GM18861 (cell line): ENCODE results near the gene B4GALT5.

Experiments used
- ATAC-seq: cut with Tn5 transposase; IDR thresholded peaks from one replicate; pipeline ENCODE4 v1.9.1; 2021; ENCODE audit not compliant: unreplicated experiment

Gene B4GALT5

GRCh38 chr20:49659056-49659455 is 54.6 kb downstream of the B4GALT5 start:
- no peak for ATAC-seq

- no peak for ATAC-seq
Measured at GRCh38 chr20:49658508-49658907, 55.2 kb downstream of the B4GALT5 start.

DNA sequence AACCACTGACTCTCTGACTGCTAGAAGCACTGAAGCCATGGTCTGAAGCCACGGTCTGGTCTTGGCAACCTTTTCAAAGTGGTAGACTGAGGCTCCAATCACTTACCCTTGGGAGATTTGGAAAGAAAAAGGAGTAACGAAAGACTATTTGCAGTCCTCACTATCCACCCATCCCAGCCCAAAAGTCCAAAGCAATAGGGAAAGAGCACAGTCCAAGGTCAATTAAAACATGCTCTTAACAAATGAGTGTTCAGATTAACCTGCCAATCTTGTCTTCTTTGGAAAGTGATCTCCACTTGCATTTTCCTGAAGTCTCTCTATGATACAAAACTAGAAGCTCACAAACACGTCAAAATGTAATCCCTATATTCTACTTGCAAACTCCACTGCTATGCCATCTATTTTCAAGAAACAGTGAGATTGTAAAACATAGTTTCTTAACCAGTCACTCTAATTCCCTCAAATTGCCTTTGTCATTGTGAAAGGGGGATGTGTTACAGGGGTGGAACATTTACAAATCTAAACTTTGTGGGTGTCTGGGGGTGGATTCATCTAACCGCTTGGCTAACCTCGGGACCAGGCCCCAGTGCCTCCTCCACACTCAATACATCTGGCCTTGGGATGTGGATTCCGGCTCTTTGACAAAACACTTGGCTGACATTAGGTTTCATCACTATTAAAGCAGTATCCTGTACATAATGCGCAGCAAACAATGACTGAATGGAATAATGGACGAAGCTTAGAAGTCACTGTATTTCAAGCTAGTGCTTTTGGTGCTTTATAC is 56.4 kb downstream of the B4GALT5 start:
- no peak for ATAC-seq

GRCh38 chr20:49656304-49656703 is 57.4 kb downstream of the B4GALT5 start:
- no peak for ATAC-seq

DNA sequence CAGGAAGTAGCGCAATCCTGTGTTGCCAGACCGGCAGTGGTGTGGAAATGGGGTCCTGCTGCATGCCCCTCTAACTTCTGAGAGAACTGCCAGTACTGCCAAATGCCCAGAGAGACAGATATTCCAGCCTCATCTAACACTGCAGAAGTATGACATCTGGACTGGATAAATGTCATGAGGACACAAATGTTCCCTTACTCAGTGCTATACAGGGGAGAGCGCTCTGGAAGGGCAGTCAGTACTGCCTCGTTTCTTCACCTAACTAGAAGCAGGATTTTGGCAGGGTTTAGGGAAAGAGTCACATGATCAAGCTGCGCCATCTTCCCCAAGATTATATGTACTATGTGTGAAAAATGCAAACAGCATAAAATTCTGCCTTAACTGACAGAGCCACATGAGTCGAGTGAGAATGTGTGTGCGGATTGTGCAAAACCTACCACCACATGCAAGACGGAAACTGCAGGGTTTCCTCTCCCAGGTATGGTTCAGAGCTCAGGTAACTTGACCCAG is 59.7 kb downstream of the B4GALT5 start:
- ATAC-seq: no peak

GRCh38 chr20:49649672-49650071 is 64.0 kb downstream of the B4GALT5 start:
- no peak for ATAC-seq

- no peak for ATAC-seq
Measured at GRCh38 chr20:49647550-49647949, 66.1 kb downstream of the B4GALT5 start.

- ATAC-seq: no peak
Measured at GRCh38 chr20:49646528-49646927, 67.2 kb downstream of the B4GALT5 start.

- ATAC-seq: no peak
Measured at GRCh38 chr20:49646126-49646525, 67.6 kb downstream of the B4GALT5 start.

- no peak for ATAC-seq
Measured at GRCh38 chr20:49644980-49645565, 68.6 kb downstream of the B4GALT5 start.

- ATAC-seq: no peak
Measured at GRCh38 chr20:49642816-49643215, 70.9 kb downstream of the B4GALT5 start.

DNA sequence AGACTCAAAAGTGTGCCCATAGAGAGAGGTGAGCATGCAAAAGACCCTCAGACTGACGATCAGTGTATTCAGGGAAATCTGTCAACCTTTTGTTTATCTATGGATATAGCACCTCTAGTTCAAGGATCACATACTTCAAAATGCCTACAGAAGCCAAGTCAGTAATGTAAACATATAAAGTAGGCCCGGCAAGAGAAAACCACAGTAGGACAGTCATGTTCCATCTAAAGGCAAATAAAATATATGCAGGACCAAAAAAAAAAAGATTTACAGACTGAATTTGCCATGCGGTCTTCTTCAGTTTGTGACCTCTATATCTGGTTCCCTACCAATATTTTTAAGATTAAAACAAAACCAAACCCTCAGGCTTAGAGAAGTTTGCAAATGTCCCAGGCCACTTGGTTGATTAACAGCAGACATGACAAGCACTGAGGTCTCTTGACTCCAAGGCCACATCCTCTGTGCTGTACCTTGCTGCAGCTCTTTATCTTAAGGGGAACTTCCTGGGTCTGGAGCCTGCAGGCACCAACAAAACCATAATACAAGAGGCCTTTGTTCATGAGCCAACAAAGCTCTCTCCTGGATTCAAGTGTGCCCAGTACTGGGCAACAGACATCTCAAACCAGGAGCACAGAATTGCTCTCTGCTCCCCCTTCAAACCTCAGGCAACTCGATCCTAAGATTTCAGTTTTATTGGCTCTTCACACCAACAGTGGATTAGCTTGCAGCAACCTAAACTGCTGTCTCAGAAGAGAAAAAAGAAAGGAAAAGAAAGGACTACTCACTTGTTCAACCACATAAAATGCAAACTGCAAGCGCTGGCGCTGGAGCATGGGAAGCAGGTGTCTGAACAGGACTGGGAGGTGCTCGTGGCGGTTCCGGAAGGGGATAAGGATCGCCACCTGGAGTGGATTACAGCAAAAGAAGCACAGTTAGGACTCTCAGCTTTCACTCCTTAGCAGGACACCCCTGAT is 71.7 kb downstream of the B4GALT5 start:
- ATAC-seq: no peak

- no peak for ATAC-seq
Measured at GRCh38 chr20:49637046-49637637, 76.5 kb downstream of the B4GALT5 start.

DNA sequence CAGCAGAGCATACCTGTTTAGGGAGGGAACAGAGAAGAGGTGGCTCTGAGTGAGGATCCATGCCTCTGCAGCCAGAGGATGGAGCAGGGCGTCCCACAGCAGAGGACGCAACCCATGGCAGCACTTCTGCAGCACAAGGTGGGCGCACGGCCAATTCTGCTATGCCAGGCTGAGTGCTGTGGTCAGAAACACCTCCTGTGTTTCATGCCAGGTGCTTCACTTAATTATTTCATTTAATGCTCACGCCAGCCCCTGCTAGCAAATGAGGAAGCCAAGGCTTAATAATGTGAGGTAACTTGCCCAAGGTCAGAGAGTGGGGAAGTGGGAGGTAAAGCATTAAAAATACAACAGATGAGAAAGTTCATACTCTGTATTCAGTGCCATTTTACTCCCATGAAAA is 77.2 kb downstream of the B4GALT5 start:
- no peak for ATAC-seq

DNA sequence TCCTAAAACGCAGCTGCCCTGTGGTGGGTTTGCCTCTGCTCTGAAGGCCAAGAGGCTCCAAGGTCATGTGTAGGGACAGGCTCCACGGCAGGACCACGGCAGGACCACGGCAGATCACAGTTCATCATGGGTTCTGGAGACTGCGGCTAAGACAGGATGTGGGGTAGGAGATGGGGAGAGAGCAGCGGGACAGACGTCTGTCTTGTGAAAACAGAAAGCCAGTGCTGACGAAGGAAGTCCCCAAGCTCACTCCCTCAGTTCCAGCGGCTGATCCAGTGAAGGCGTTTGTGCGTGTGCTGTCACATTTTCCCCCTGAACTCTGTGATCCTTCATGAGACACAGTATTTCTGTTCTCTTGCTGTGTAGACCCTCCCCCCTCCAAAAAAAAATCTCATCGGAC is 77.8 kb downstream of the B4GALT5 start:
- ATAC-seq: no peak

DNA sequence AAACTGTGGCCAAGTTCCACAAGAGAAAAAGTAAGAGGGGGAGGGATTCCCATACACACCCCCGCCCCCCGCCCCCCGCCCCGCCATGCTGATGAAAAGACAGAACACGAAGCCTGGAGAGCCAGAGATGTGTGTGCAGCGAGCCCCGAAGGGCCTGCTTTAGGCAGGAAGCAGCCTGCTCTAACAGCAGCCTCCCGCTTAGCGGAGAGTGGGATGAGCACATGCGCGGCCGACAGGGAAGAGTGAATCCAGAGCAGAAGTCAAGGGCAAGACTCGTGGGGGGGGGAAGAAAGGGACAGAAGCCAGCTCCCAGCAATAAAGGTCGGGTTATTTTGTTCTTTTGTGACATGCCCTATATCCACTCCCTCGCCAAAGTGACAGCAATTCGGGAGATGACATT is 78.5 kb downstream of the B4GALT5 start:
- no peak for ATAC-seq

- ATAC-seq: no peak
Measured at GRCh38 chr20:49634116-49634515, 79.6 kb downstream of the B4GALT5 start.

DNA sequence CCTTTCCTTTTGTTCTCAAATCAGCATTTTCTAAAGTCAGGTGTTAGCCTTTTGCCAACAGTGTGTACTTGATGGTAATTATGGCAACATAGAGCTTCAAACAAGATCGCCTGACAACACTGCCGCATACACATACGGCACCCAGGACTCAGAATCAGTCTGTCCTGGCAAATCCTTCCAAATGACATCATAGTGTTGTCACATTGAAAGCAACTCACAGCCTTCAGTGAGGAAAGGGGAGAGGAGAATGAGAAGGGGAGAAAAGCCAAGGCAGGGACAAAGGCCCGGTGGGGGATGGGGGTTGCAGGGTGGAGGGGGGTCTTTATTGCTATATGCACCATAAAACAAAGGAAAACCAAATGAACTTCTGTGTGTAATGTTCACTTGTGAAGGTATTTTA is 80.0 kb downstream of the B4GALT5 start:
- no peak for ATAC-seq

GRCh38 chr20:49633023-49633422 is 80.7 kb downstream of the B4GALT5 start:
- no peak for ATAC-seq

GRCh38 chr20:49631856-49632418 is 81.7 kb downstream of the B4GALT5 start:
- no peak for ATAC-seq
